GM18511 (cell line): Measurements from ENCODE around the gene LCLAT1.
"Not testable (repeated sequence)": the region's sequence is repeated elsewhere in the genome, so short reads cannot be mapped to it uniquely, and the experiment has no call there.

ENCODE experiments used
- ATAC-seq: cut with Tn5 transposase; IDR thresholded peaks from one replicate; pipeline ENCODE4 v1.9.1; 2021; ENCODE audit warnings: mild to moderate bottlenecking, moderate library complexity; ENCODE audit not compliant: unreplicated experiment

LCLAT1 gene

GRCh38 chr2:30513649-30514048 is 66.6 kb downstream of the LCLAT1 start:
- ATAC-seq: not testable (repeated sequence)

DNA sequence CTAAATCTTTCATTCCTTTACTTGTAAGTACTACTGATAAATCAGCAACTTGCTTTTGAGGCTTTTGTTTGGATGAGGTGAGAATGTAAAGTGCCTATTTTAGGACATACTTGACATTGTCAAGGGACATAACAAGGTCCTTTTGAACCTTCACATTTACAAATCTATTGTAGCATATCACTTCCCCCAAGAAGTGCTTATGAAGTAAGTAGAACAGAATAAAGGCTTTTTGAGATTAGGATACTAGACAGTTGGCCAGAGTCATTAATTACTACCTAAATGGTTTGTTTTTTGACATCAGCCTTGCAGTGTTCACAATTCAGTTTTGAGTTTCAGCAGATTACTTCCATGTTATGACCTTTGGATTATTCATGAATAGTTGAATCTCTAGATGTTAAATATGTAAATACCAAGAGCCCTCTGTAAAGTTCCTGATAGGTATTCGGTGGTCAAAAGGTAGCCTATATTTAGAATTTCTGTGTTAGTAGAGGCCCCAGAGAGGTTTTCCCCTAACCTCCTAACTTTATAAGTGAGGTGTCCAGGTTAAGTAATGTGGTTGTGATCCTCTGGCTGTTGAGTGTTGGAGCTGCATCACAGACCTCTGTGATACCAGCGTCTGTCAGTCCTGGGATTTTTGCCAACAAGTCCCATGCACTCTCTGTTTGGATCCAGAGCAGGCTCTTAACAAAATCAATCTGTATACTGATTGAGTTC is 67.2 kb downstream of the LCLAT1 start:
- no peak for ATAC-seq

DNA sequence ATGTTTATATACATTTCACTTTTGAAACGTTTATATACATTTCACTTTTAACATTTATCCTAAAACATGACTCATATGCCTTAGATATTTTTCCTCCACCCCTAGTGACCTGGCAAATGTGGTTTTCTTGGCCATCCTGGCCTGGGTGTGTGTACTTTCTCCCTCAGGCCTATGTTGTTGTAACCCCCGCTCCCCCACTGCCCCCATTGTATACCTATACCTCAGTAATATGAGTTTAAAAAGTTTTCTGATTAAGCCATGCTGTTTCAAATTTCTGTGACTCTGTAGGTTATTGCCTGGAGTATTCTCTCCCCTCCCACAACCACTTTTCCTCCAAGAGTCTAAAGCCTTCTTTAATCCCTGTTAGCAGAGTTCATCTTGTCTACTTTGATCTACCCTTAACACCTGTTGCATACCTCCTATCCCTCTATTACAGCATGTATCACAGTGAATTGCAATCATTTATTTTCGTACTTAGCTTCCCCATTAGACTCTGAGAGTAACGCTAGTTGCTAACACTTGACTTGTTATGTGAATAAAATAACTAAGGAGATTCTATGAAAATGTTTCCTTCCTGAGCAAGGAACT is 67.9 kb downstream of the LCLAT1 start:
- ATAC-seq: no peak

DNA sequence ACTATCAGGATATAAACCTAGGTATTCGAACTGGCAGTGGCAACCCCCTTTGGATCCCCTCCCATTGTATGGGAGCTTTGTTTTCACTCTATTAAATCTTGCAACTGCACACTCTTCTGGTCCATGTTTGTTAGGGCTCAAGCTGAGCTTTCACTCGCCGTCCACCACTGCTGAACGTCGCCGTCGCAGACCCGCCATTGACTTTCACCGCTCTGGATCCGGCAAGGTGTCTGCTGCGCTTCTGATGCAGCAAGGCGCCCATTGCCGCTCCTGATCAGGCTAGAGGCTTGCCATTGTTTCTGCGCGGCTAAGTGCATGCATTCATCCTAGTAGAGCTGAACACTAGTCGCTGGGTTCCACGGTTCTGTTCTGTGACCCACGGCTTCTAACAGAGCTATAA is 69.1 kb downstream of the LCLAT1 start:
- ATAC-seq: no peak

DNA sequence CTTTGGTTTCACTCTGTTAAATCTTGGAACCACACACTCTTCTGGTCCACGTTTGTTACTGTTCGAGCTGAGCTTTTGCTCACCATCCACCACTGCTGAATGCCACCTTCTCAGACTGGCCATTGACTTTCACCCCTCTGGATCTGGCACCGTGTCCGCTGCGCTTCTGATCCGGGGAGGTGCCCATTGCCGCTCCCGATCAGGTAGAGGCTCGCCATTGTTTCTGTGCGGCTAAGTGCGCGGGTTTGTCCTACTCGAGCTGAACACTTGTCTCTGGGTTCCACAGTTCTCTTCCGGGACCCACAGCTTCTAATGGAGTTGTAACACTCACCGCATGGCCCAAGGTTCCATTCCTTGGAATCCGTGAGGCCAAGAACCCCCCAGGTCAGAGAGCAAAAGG is 72.8 kb downstream of the LCLAT1 start:
- ATAC-seq: no peak

- no peak for ATAC-seq
Observed at GRCh38 chr2:30522421-30522820, 75.4 kb downstream of the LCLAT1 start.

DNA sequence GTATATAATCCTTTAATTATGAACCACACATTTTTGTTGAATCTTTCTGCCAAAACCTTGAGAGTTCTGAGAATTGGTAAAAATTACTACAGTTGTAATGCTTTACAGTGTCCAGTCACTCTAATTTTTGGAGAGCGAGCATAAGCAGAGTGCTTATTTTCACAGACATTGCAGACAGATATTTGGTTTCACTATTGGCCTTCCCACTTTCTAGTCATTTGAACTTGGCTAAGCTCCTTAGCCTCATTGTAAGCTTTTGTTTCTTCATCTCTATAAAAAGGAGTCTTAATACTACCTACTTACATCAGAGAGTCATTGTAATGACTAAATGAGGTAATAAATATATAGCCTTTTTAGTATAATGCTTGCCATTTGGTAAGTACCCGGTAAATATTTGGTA is 80.4 kb downstream of the LCLAT1 start:
- no peak for ATAC-seq

DNA sequence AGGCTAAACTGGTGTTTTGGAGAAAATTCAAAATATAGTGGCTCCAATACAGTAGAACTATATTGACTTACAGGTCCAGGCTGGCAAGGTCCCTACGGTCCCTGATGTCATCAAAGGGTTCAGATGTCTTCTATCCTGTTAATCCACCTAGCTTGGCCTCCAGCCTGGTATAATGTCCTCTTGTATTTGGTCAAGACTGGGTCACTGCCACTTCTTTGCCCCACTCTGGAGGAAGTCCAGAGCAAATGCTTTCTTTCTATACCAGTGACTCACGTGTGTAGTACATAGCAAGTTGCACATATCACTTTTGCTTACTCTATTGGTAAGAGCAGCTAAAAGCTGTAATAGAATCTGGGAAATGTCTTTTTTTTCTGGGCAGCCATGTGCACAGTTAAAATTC is 80.8 kb downstream of the LCLAT1 start:
- ATAC-seq: no peak

GRCh38 chr2:30530346-30530745 is 83.3 kb downstream of the LCLAT1 start:
- ATAC-seq: no peak

DNA sequence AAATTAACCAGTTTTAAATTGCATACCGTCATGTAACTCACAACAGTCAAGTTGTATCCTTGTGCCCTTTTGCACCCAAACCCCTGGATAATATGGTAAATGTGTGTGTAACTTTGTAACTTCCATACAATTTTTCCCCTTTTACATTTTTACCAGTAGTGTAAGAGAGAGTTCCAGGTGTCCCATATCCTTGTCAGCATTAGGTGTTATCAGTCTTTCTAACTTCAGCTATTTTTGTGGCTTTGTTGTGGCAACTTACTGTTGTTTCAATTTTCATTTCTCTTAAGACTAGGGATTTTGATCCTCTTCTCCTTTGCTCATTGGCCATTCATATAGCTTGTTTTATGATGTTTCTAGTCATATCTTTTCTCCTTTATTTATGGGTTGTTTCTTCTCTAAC is 94.6 kb downstream of the LCLAT1 start:
- no peak for ATAC-seq

- ATAC-seq: no peak
Observed at GRCh38 chr2:30545875-30546274, 98.8 kb downstream of the LCLAT1 start.

- no peak for ATAC-seq
Observed at GRCh38 chr2:30548386-30548785, 101.3 kb downstream of the LCLAT1 start.

GRCh38 chr2:30549096-30549495 is 102.0 kb downstream of the LCLAT1 start:
- no peak for ATAC-seq

- no peak for ATAC-seq
Observed at GRCh38 chr2:30559544-30560275, 112.7 kb downstream of the LCLAT1 start.

DNA sequence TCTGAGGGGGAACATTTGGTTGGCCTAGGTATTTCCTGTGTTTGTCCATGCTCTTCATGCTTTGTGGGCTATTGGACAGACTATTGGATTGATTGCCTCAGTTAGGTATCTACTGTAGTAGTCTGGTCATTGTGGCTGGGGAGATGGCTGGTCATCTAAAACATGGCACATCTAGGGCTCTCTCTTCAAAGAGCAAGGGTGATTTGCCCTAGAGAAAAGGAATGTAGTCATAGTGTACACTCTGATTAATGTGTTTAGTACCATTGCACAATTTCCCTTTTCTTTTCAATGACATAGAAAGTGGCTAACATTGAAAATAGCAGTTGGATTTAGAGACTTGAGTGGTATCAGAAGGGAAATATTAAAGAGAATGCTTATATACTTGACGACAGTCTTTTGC is 114.3 kb downstream of the LCLAT1 start:
- ATAC-seq: no peak

- ATAC-seq: no peak
Observed at GRCh38 chr2:30565851-30566358, 118.9 kb downstream of the LCLAT1 start.

DNA sequence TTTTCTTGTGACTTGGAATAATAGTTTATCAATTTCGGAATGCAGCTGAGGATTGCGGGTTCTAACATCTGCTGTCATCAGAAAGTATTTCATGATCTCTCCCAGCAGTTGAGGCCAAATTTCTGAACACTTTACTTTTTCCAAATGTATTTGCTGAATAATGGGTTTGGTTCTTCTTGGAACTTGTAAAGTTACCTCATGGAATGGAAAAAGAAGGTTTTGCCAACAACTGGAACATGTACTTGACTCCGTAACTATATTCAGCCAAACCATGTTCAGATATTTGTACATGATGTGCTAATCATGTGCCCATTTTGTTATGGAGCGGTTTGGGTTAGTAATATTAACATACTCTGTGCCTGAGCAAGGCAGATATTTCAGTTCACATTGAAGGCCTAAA is 119.6 kb downstream of the LCLAT1 start:
- ATAC-seq: no peak

- ATAC-seq: no peak
Observed at GRCh38 chr2:30567317-30567716, 120.3 kb downstream of the LCLAT1 start.

GRCh38 chr2:30569946-30570345 is 122.9 kb downstream of the LCLAT1 start:
- no peak for ATAC-seq

DNA sequence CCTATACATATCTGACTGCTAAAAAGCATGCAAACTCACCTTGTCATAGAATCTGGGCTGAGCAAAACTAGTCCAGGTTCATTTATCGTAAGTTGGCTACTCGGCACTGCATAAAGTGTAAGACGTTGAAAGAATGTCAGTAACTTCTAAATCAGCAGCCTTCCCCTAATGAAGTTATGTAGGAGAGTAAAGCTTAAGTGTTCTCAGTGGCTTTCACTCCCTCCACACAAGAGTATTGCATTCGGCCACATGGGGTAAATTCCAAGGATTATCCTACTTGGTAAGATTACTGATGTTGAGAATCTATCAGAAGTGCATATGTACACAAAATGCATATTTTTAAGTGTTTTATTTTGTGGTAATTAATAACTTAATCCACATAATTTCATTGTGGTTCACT is 130.1 kb downstream of the LCLAT1 start:
- no peak for ATAC-seq

DNA sequence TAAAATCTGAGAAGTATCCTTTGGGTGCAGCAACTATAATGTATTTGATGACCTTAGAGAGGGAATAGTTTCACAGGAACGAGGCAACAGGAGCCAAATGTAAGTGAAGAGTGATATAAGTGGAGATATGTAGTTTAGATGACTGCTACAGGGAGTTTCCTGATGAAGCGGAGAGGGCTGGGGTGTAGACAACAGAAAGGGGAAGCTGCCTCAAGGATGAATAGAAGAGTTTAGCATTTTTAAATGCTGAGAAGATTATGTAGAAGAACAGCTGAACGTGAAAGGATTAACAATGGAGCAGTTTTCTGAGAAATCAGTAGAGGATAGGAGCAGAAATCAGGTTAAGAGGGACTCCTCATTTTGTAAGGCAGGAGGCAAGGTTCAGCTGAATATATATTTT is 133.3 kb downstream of the LCLAT1 start:
- no peak for ATAC-seq

GRCh38 chr2:30582521-30582920 is 135.5 kb downstream of the LCLAT1 start:
- ATAC-seq: no peak
